HepG2 (cell line): ENCODE results near the gene SLC25A20. TPM values are rescaled to one million over a fixed set of nuclear protein-coding genes. Genes with fewer than 3 reads are reported as not detected.

ENCODE experiments used
- ATAC-seq: fragments of 200-7000 bp; cut with Tn5 transposase; 3 replicates; pipeline ENCODE4 v1.9.1; 2020; ENCODE audit warnings: mild to moderate bottlenecking, moderate library complexity
- BruUV-seq: library from RNA; stranded (reverse); fragments of 400-500 nt; replicated peaks from 2 replicates; lab custom pipeline; 2021; lab: Mats Ljungman, UMichigan
- CTCF ChIA-PET: fragments of 300-600 bp; formaldehyde crosslinking; extraction: SDS; loops from one replicate; lab custom pipeline; 2021; ENCODE audit warnings: low total read pairs, inconsistent platforms, low intra/inter-chr PET ratio; lab: Yijun Ruan, JAX
- POLR2A ChIA-PET: fragments of 350-600 bp; sonication (Branson Sonifier 250); formaldehyde crosslinking; loops from one replicate; lab custom pipeline; 2020; ENCODE audit warnings: antibody characterized with exemption, inconsistent platforms; lab: Yijun Ruan, JAX
- DNase-seq: peaks from one replicate; pipeline ENCODE4 v3.0.0-alpha.2; 2015; ENCODE audit warnings: low spot score
- FAIRE-seq: peaks from 3 replicates; lab custom pipeline; 2011; peaks lifted over from hg19 to GRCh38; lab: Jason Lieb, UNC
- H2AFZ ChIP-seq: one replicate; pipeline ENCODE4 v1.6.1; 2011; ENCODE audit warnings: low read length, inconsistent platforms
- H3K27ac ChIP-seq: fragments of 300-600 bp; 3 replicates; pipeline ENCODE4 v1.8.0; 2011; ENCODE audit warnings: mixed run types, mild to moderate bottlenecking, mixed read lengths, low read length, inconsistent platforms; ENCODE audit not compliant: insufficient read depth; ENCODE audit errors: extremely low read length
- H3K27me3 ChIP-seq, 2 experiments: fragments of 200-600 bp in 1 of 2; 2 replicates in 1 of 2; 3 replicates in 1 of 2; pipeline versions ENCODE4 v1.6.0 to v1.8.0; 2011; ENCODE audit warnings: low read length in 2 of 2, mild to moderate bottlenecking in 2 of 2, moderate library complexity in 2 of 2, inconsistent platforms in 1 of 2; ENCODE audit not compliant: insufficient read depth in 2 of 2, control insufficient read depth in 1 of 2
- H3K36me3 ChIP-seq, 2 experiments: fragments of 200-600 bp in 1 of 2; replicated peaks in 1 of 2; 2 replicates in 1 of 2; 3 replicates in 1 of 2; pipeline versions ENCODE4 v1.5.1 to v1.8.0; 2011; ENCODE audit warnings: low read length in 2 of 2, inconsistent platforms in 1 of 2; ENCODE audit not compliant: insufficient read depth in 2 of 2, control insufficient read depth in 1 of 2
- H3K4me1 ChIP-seq: 2 replicates; pipeline ENCODE4 v1.5.1; 2012; ENCODE audit warnings: low read length, inconsistent platforms; ENCODE audit not compliant: insufficient read depth
- H3K4me2 ChIP-seq: 2 replicates; pipeline ENCODE4 v1.6.0; 2011; ENCODE audit warnings: low read depth, low read length, inconsistent platforms
- H3K4me3 ChIP-seq, 3 experiments: fragments of 200-600 bp in 1 of 3; sonication (generic), shearing (Covaris generic) in 1 of 3; replicated peaks in 1 of 3; 2 replicates each; pipeline ENCODE4 v1.5.1; 2011 to 2016; ENCODE audit warnings: low read length in 3 of 3, inconsistent platforms in 2 of 3, low read depth in 2 of 3, mild to moderate bottlenecking in 2 of 3, control low read depth in 1 of 3, mixed read lengths in 1 of 3; ENCODE audit not compliant: insufficient read depth in 1 of 3
- H3K79me2 ChIP-seq: one replicate; pipeline ENCODE4 v1.6.1; 2011; ENCODE audit warnings: low read length, inconsistent platforms; ENCODE audit not compliant: insufficient read depth
- H3K9ac ChIP-seq: 2 replicates; pipeline ENCODE4 v1.6.0; 2011; ENCODE audit warnings: mild to moderate bottlenecking, low read depth, low read length, inconsistent platforms; ENCODE audit not compliant: insufficient read depth
- H3K9me3 ChIP-seq: 2 replicates; pipeline ENCODE4 v1.5.1; 2012; ENCODE audit warnings: mild to moderate bottlenecking, low read length
- H4K20me1 ChIP-seq: 2 replicates; pipeline ENCODE4 v1.6.0; 2011; ENCODE audit warnings: inconsistent platforms, mild to moderate bottlenecking, low read length, moderate library complexity; ENCODE audit not compliant: insufficient read depth
- ELF1 ChIP-seq: sonication (generic); formaldehyde crosslinking; IDR thresholded peaks from 2 replicates; pipeline ENCODE4 v1.4.0; 2020; ENCODE audit warnings: missing genetic modification reagents
- GMEB2 ChIP-seq: IDR thresholded peaks from 2 replicates; pipeline ENCODE4 v1.6.1; 2016; ENCODE audit warnings: missing biosample characterization, missing genetic modification reagents, low read depth
- IRF2 ChIP-seq: IDR thresholded peaks from 2 replicates; pipeline ENCODE4 v1.6.1; 2018; ENCODE audit warnings: missing genetic modification reagents, missing compliant biosample characterization
- SIN3A ChIP-seq: IDR thresholded peaks from 2 replicates; pipeline ENCODE4 v1.6.1; 2011; ENCODE audit warnings: low read depth, mild to moderate bottlenecking, control low read depth, low read length, borderline replicate concordance
- SIX4 ChIP-seq: sonication (generic); formaldehyde crosslinking; IDR thresholded peaks from 2 replicates; pipeline ENCODE4 v1.4.0; 2020; ENCODE audit warnings: missing genetic modification reagents
- TBP ChIP-seq: sonication (generic); formaldehyde crosslinking; IDR thresholded peaks from 2 replicates; pipeline ENCODE4 v1.5.0; 2020; ENCODE audit warnings: missing genetic modification reagents
- ZNF333 ChIP-seq: sonication (generic); formaldehyde crosslinking; IDR thresholded peaks from 2 replicates; pipeline ENCODE4 v1.4.0; 2020; ENCODE audit warnings: mild to moderate bottlenecking, missing genetic modification reagents, borderline replicate concordance
- ZNF547 ChIP-seq: sonication (generic); formaldehyde crosslinking; IDR thresholded peaks from 2 replicates; pipeline ENCODE4 v1.5.1; 2020; ENCODE audit warnings: mild to moderate bottlenecking, missing genetic modification reagents
- ZNF687 ChIP-seq: sonication (generic); formaldehyde crosslinking; IDR thresholded peaks from 2 replicates; pipeline ENCODE4 v1.5.1; 2020; ENCODE audit warnings: mild to moderate bottlenecking, missing genetic modification reagents, moderate library complexity
- ZNF780A ChIP-seq: sonication (generic); formaldehyde crosslinking; IDR thresholded peaks from 2 replicates; pipeline ENCODE4 v1.8.0; 2022; ENCODE audit warnings: mild to moderate bottlenecking, missing genetic modification reagents, moderate library complexity
- WGBS: methylation state at CpG from one replicate; pipeline ENCODE4 v1.1.6; 2017; ENCODE audit warnings: low lambda C conversion rate; 5-methylcytosine and 5-hydroxymethylcytosine counted together
- in situ Hi-C: cut with HindIII; loops from 2 replicates; pipeline ENCODE4 v1.10.0; 2017; ENCODE audit warnings: low pct_unique_long_range_greater_than_20kb; ENCODE audit not compliant: extremely low pct_ligation_motif_present
- intact Hi-C: fragments of 100-400 bp; cut with micrococcal nuclease; formaldehyde crosslinking; loops from one replicate; pipeline ENCODE4 v1.10.0; 2022; ENCODE audit not compliant: unreplicated experiment
- polyA plus RNA-seq, 8 experiments: library from polyadenylated mRNA; depleted of rRNA in 3 of 8; stranded (reverse) in 7 of 8; unstranded in 1 of 8; fragments of >200 nt; fragmentation: Illumina TruSeq in 4 of 8; extraction: Trizol in 4 of 8; gene quantifications; 2 replicates each; pipeline versions ENCODE4 v1.2.1 to v1.2.3, GENCODE V29; 2011 to 2016; ENCODE audit warnings: low read depth in 4 of 8, missing spikeins in 1 of 8, mixed read lengths in 1 of 8; ENCODE audit not compliant: insufficient read depth in 1 of 8
- total RNA-seq, 5 experiments: library from RNA; depleted of rRNA; stranded (reverse); fragments of >200 nt; fragmentation: Illumina TruSeq; extraction: Trizol; gene quantifications; 2 replicates each; pipeline ENCODE4 v1.2.3, GENCODE V29; 2016; ENCODE audit warnings: low read depth in 1 of 5
- TF ChIP-seq, protein P1 (sequence below): sonication (generic); formaldehyde crosslinking; IDR thresholded peaks from 2 replicates; pipeline ENCODE4 v1.4.0; 2020; ENCODE audit warnings: missing genetic modification reagents

Gene SLC25A20
- total and polyA plus RNA-seq, 2 of the 13 experiments (the other 11 are each of a cell fraction or from before 2014, with no cell fraction given) = 21.1 to 26.6 TPM

GRCh38 chr3:48856469-48856868 lies 42.2 kb downstream of the SLC25A20 start (continued):
- TF ChIP-seq ZNF687 (CRISPR knock-in tag) = peak; percentile 17; the same call in 1 of the 2 replicates

GRCh38 chr3:48855681-48856447 lies 42.8 kb downstream of the SLC25A20 start:
- Histone ChIP-seq H2AFZ (peak overlapping the region; percentile 87), H3K27me3 (no peaks in the 10 kb centered on the region), H3K27ac (peak overlapping the region; percentile 57), H3K36me3 (peaks cover 0 to 8% of the 10 kb centered on the region in 2 experiments; a peak in 1 of 5 replicates), H3K4me3 (no peak overlapping the region), H3K4me1 (peaks cover 18% of the 10 kb centered on the region), H3K79me2 (no peaks in the 10 kb centered on the region), H3K9ac (peak overlapping the region; percentile 42), H3K4me2 (peak overlapping the region; percentile 55), H3K9me3 (no peaks in the 10 kb centered on the region), H4K20me1 (no peaks in the 10 kb centered on the region)
- FAIRE-seq (peak; percentile 88), ATAC-seq (peak; percentile 98), DNase-seq (peak; percentile 87)
- intact Hi-C loops (loop anchor here (1.0 to 2.0 kb wide), 2 partner anchors 41 to 63 kb away; partner anchors contain the start of gene ARIH2), in situ Hi-C loops (no loop called here)
- ChIA-PET CTCF (interaction anchor here (1.1 to 1.2 kb wide), 2 partner anchors 95 to 97 kb away, joined by 3 read pairs; no protein-coding TSS in a partner anchor), POLR2A (interaction anchor here (0.7 to 2.1 kb wide), 5 partner anchors 8 to 64 kb away, joined by 3 to 12 read pairs (median 5); partner anchors contain the start of gene PRKAR2A)
- no TSS peak for BruUV-seq
- 78% methylated on average over 9 of the region's 9 CpGs for WGBS
- no peak for TF ChIP-seq ZNF333 (CRISPR knock-in tag)
- TF ChIP-seq ELF1 (CRISPR knock-in tag) = peak; percentile 72
- TF ChIP-seq SIX4 = no peak
- no peak for TF ChIP-seq ZNF547 (CRISPR knock-in tag)
- no peak for TF ChIP-seq TBP (CRISPR knock-in tag)
- TF ChIP-seq IRF2 (CRISPR knock-in tag) = no peak
- TF ChIP-seq, protein P1, sequence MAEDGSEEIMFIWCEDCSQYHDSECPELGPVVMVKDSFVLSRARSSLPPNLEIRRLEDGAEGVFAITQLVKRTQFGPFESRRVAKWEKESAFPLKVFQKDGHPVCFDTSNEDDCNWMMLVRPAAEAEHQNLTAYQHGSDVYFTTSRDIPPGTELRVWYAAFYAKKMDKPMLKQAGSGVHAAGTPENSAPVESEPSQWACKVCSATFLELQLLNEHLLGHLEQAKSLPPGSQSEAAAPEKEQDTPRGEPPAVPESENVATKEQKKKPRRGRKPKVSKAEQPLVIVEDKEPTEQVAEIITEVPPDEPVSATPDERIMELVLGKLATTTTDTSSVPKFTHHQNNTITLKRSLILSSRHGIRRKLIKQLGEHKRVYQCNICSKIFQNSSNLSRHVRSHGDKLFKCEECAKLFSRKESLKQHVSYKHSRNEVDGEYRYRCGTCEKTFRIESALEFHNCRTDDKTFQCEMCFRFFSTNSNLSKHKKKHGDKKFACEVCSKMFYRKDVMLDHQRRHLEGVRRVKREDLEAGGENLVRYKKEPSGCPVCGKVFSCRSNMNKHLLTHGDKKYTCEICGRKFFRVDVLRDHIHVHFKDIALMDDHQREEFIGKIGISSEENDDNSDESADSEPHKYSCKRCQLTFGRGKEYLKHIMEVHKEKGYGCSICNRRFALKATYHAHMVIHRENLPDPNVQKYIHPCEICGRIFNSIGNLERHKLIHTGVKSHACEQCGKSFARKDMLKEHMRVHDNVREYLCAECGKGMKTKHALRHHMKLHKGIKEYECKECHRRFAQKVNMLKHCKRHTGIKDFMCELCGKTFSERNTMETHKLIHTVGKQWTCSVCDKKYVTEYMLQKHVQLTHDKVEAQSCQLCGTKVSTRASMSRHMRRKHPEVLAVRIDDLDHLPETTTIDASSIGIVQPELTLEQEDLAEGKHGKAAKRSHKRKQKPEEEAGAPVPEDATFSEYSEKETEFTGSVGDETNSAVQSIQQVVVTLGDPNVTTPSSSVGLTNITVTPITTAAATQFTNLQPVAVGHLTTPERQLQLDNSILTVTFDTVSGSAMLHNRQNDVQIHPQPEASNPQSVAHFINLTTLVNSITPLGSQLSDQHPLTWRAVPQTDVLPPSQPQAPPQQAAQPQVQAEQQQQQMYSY = no peak
- TF ChIP-seq GMEB2 (CRISPR knock-in tag) = no peak
- TF ChIP-seq ZNF780A = no peak
- TF ChIP-seq SIN3A = no peak
